RWPE2 (cell line): ENCODE data around the gene CHKA.
A peak's percentile ranks its signal among the peaks of the same experiment; 100 is the strongest.

Experiments
- ATAC-seq: fragments of 200-7000 bp; cut with Tn5 transposase; 3 replicates; pipeline ENCODE4 v1.9.1; 2021; ENCODE audit warnings: low read depth
- DNase-seq: peaks from one replicate; pipeline ENCODE4 v3.0.0-alpha.2; 2020; ENCODE audit warnings: low spot score
- H3K27ac ChIP-seq: fragments of 450-650 bp; 2 replicates; pipeline ENCODE4 v1.5.1; 2017; ENCODE audit warnings: mild to moderate bottlenecking; ENCODE audit not compliant: poor library complexity, severe bottlenecking
- H3K27me3 ChIP-seq: fragments of 250-450 bp; sonication (Bioruptor Pico); 2 replicates; pipeline ENCODE4 v1.5.1; 2021; ENCODE audit warnings: mild to moderate bottlenecking, moderate library complexity; ENCODE audit not compliant: insufficient read depth, poor library complexity, severe bottlenecking
- H3K36me3 ChIP-seq: fragments of 250-450 bp; sonication (Bioruptor Pico); 2 replicates; pipeline ENCODE4 v1.5.1; 2020; ENCODE audit warnings: low read depth, mild to moderate bottlenecking, moderate library complexity
- H3K4me1 ChIP-seq: fragments of 250-450 bp; sonication (Bioruptor Pico); 2 replicates; pipeline ENCODE4 v1.5.1; 2021; ENCODE audit warnings: mild to moderate bottlenecking, moderate library complexity; ENCODE audit not compliant: insufficient read depth, poor library complexity, severe bottlenecking
- H3K4me3 ChIP-seq: fragments of 250-450 bp; sonication (Bioruptor Pico); 2 replicates; pipeline ENCODE4 v1.5.1; 2021; ENCODE audit warnings: mild to moderate bottlenecking, moderate library complexity; ENCODE audit not compliant: severe bottlenecking
- H3K9me3 ChIP-seq: fragments of 250-450 bp; sonication (Bioruptor Pico); 2 replicates; pipeline ENCODE4 v1.5.1; 2021; ENCODE audit warnings: mild to moderate bottlenecking, moderate library complexity; ENCODE audit not compliant: severe bottlenecking
- CTCF ChIP-seq: fragments of 450-650 bp; IDR thresholded peaks from one replicate; pipeline ENCODE4 v1.5.1; 2017; ENCODE audit warnings: mild to moderate bottlenecking, moderate library complexity; ENCODE audit not compliant: poor library complexity, severe bottlenecking

The CHKA gene

GRCh38 chr11:68036141-68036716 is 85.0 kb downstream of the CHKA start:
- no peak overlapping the region for H3K4me3 ChIP-seq
- no peaks in the 10 kb centered on the region for H3K9me3 ChIP-seq
- H3K27me3 ChIP-seq = no peaks in the 10 kb centered on the region
- TF ChIP-seq CTCF = no peak
- peaks cover 8% of the 10 kb centered on the region for H3K4me1 ChIP-seq
- H3K36me3 ChIP-seq = peaks cover 24% of the 10 kb centered on the region
- ATAC-seq = no peak
- DNase-seq = no peak
- no peak overlapping the region for H3K27ac ChIP-seq

GRCh38 chr11:68035266-68035876 is 85.8 kb downstream of the CHKA start:
- DNase-seq = no peak
- Histone ChIP-seq H3K9me3 (no peaks in the 10 kb centered on the region), H3K36me3 (peaks cover 24% of the 10 kb centered on the region), H3K27me3 (no peaks in the 10 kb centered on the region), H3K4me1 (peaks cover 8% of the 10 kb centered on the region), H3K4me3 (no peak overlapping the region), H3K27ac (no peak overlapping the region)
- TF ChIP-seq CTCF = no peak
- ATAC-seq = no peak

GRCh38 chr11:68033708-68034045 is 87.5 kb downstream of the CHKA start:
- ATAC-seq (no peak), DNase-seq (no peak)
- H3K36me3 ChIP-seq = peaks cover 24% of the 10 kb centered on the region
- no peak for TF ChIP-seq CTCF
- no peaks in the 10 kb centered on the region for H3K9me3 ChIP-seq
- no peaks in the 10 kb centered on the region for H3K27me3 ChIP-seq
- H3K4me3 ChIP-seq = no peak overlapping the region
- H3K4me1 ChIP-seq = peaks cover 15% of the 10 kb centered on the region
- H3K27ac ChIP-seq = no peak overlapping the region

- H3K36me3 ChIP-seq = peaks cover 24% of the 10 kb centered on the region
- no peak overlapping the region for H3K4me3 ChIP-seq
- ATAC-seq = no peak
- peaks cover 20% of the 10 kb centered on the region for H3K4me1 ChIP-seq
- no peak overlapping the region for H3K27ac ChIP-seq
- H3K27me3 ChIP-seq = no peaks in the 10 kb centered on the region
- H3K9me3 ChIP-seq = no peaks in the 10 kb centered on the region
- TF ChIP-seq CTCF = no peak
- no peak for DNase-seq
Observed at GRCh38 chr11:68032997-68033707, 88.0 kb downstream of the CHKA start.

GRCh38 chr11:68032003-68032402 is 89.2 kb downstream of the CHKA start:
- peak overlapping the region; percentile 76 for H3K27ac ChIP-seq
- no peaks in the 10 kb centered on the region for H3K9me3 ChIP-seq
- H3K4me1 ChIP-seq = peaks cover 26% of the 10 kb centered on the region
- H3K36me3 ChIP-seq = peaks cover 31% of the 10 kb centered on the region
- no peak for DNase-seq
- no peaks in the 10 kb centered on the region for H3K27me3 ChIP-seq
- H3K4me3 ChIP-seq = no peak overlapping the region
- no peak for TF ChIP-seq CTCF
- no peak for ATAC-seq
